HepG2 (cell line): ENCODE results near the gene APOL2. TPM values are rescaled to one million over a fixed set of nuclear protein-coding genes. Genes with fewer than 3 reads are reported as not detected.

Experiments used
- ARID5B ChIP-seq: IDR thresholded peaks from 2 replicates; pipeline ENCODE4 v1.4.0; 2020; ENCODE audit warnings: mild to moderate bottlenecking, missing genetic modification reagents
- GATAD2A ChIP-seq: IDR thresholded peaks from 2 replicates; pipeline ENCODE4 v1.6.1; 2016
- KAT8 ChIP-seq: IDR thresholded peaks from 2 replicates; pipeline ENCODE4 v1.6.1; 2016; ENCODE audit warnings: missing genetic modification reagents, missing compliant biosample characterization
- KLF16 ChIP-seq, 2 experiments: sonication (generic) in 1 of 2; formaldehyde crosslinking in 1 of 2; IDR thresholded peaks; 2 replicates each; pipeline versions ENCODE4 v1.6.1 to v1.8.0; 2016 to 2023; ENCODE audit warnings: missing genetic modification reagents in 2 of 2, missing compliant biosample characterization in 1 of 2
- MAFG ChIP-seq: sonication (generic); formaldehyde crosslinking; IDR thresholded peaks from 2 replicates; pipeline ENCODE4 v1.5.1; 2020; ENCODE audit warnings: mild to moderate bottlenecking, missing genetic modification reagents
- MIER2 ChIP-seq: IDR thresholded peaks from 2 replicates; pipeline ENCODE4 v1.6.1; 2016; ENCODE audit warnings: missing biosample characterization, missing genetic modification reagents
- MTA1 ChIP-seq: sonication (generic); formaldehyde crosslinking; IDR thresholded peaks from 2 replicates; pipeline ENCODE4 v1.4.0; 2020; ENCODE audit warnings: missing genetic modification reagents, mild to moderate bottlenecking, borderline replicate concordance
- MXI1 ChIP-seq: IDR thresholded peaks from 3 replicates; pipeline ENCODE4 v1.6.1; 2012; ENCODE audit warnings: low read depth, low read length, inconsistent platforms, borderline replicate concordance
- NFIC ChIP-seq: IDR thresholded peaks from 2 replicates; pipeline ENCODE4 v1.6.1; 2012; ENCODE audit warnings: mild to moderate bottlenecking, low read length, inconsistent platforms
- RARA ChIP-seq: IDR thresholded peaks from 2 replicates; pipeline ENCODE4 v1.6.1; 2016; ENCODE audit warnings: missing genetic modification reagents, missing compliant biosample characterization
- YEATS4 ChIP-seq: sonication (generic); formaldehyde crosslinking; IDR thresholded peaks from 2 replicates; pipeline ENCODE4 v1.4.0; 2020; ENCODE audit warnings: missing genetic modification reagents, borderline replicate concordance
- ZBTB10 ChIP-seq: sonication (generic); formaldehyde crosslinking; IDR thresholded peaks from 2 replicates; pipeline ENCODE4 v1.4.0; 2020; ENCODE audit warnings: missing genetic modification reagents, borderline replicate concordance
- ZC3H13 ChIP-seq: sonication (generic); formaldehyde crosslinking; IDR thresholded peaks from 2 replicates; pipeline ENCODE4 v1.8.1; 2023; ENCODE audit warnings: mild to moderate bottlenecking, missing genetic modification reagents, moderate library complexity
- ZGPAT ChIP-seq: IDR thresholded peaks from 2 replicates; pipeline ENCODE4 v1.6.1; 2016; ENCODE audit warnings: mild to moderate bottlenecking
- ZNF143 ChIP-seq: sonication (generic); formaldehyde crosslinking; IDR thresholded peaks from 2 replicates; pipeline ENCODE4 v1.4.0; 2020; ENCODE audit warnings: missing genetic modification reagents
- ZNF296 ChIP-seq: sonication (generic); formaldehyde crosslinking; conservative IDR thresholded peaks from 2 replicates; pipeline ENCODE4 v1.5.0; 2020; ENCODE audit warnings: mild to moderate bottlenecking, missing genetic modification reagents
- ZNF563 ChIP-seq: sonication (generic); formaldehyde crosslinking; IDR thresholded peaks from 2 replicates; pipeline ENCODE4 v1.8.0; 2022; ENCODE audit warnings: mild to moderate bottlenecking, moderate library complexity, missing genetic modification reagents
- ZNF766 ChIP-seq: sonication (generic); formaldehyde crosslinking; IDR thresholded peaks from 2 replicates; pipeline ENCODE4 v1.5.0; 2020; ENCODE audit warnings: missing genetic modification reagents, borderline replicate concordance
- ZNF772 ChIP-seq: sonication (generic); formaldehyde crosslinking; IDR thresholded peaks from 2 replicates; pipeline ENCODE4 v1.5.0; 2020; ENCODE audit warnings: mild to moderate bottlenecking, missing genetic modification reagents
- ZNF776 ChIP-seq: sonication (generic); formaldehyde crosslinking; IDR thresholded peaks from 2 replicates; pipeline ENCODE4 v1.4.0; 2020; ENCODE audit warnings: mild to moderate bottlenecking, missing genetic modification reagents
- ZSCAN22 ChIP-seq: sonication (generic); formaldehyde crosslinking; IDR thresholded peaks from 2 replicates; pipeline ENCODE4 v1.4.0; 2020; ENCODE audit warnings: mild to moderate bottlenecking, missing genetic modification reagents
- polyA plus RNA-seq, 8 experiments: library from polyadenylated mRNA; depleted of rRNA in 3 of 8; stranded (reverse) in 7 of 8; unstranded in 1 of 8; fragments of >200 nt; fragmentation: Illumina TruSeq in 4 of 8; extraction: Trizol in 4 of 8; gene quantifications; 2 replicates each; pipeline versions ENCODE4 v1.2.1 to v1.2.3, GENCODE V29; 2011 to 2016; ENCODE audit warnings: low read depth in 4 of 8, missing spikeins in 1 of 8, mixed read lengths in 1 of 8; ENCODE audit not compliant: insufficient read depth in 1 of 8
- total RNA-seq, 5 experiments: library from RNA; depleted of rRNA; stranded (reverse); fragments of >200 nt; fragmentation: Illumina TruSeq; extraction: Trizol; gene quantifications; 2 replicates each; pipeline ENCODE4 v1.2.3, GENCODE V29; 2016; ENCODE audit warnings: low read depth in 1 of 5

APOL2 gene
- total and polyA plus RNA-seq, 2 of the 13 experiments (the other 11 are each of a cell fraction or from before 2014, with no cell fraction given) = 28.7 to 51.2 TPM

- TF ChIP-seq MTA1 (CRISPR knock-in tag) (peak; percentile 57; the same call in 1 of the 2 replicates), NFIC (no peak; the same call in 1 of the 2 replicates), MXI1 (peak; percentile 97; the same call in 2 of the 3 replicates), ZC3H13 (CRISPR knock-in tag) (no peak), ZNF296 (CRISPR knock-in tag) (no peak), ZNF776 (CRISPR knock-in tag) (peak; percentile 50; the same call in 1 of the 2 replicates), ZBTB10 (no peak), YEATS4 (0 out of 2 replicates have a peak, but pooled peaks have one; percentile 24), ZGPAT (CRISPR knock-in tag) (peak; percentile 68), ZNF772 (CRISPR knock-in tag) (peak; percentile 75; the same call in 1 of the 2 replicates), ZNF143 (CRISPR knock-in tag) (peak; percentile 83), GATAD2A (peak; percentile 82), MIER2 (CRISPR knock-in tag) (peak; percentile 53; the same call in 1 of the 2 replicates), MAFG (no peak), ARID5B (CRISPR knock-in tag) (peak; percentile 75), ZSCAN22 (CRISPR knock-in tag) (no peak), RARA (peak; percentile 67), KAT8 (CRISPR knock-in tag) (peak; percentile 89), KLF16 (CRISPR knock-in tag; IDR thresholded peaks at IDR 0.05) (peak in 1 of 2 experiments; percentile 57; a peak in 1 of 4 replicates), ZNF766 (CRISPR knock-in tag) (peak; percentile 89), ZNF563 (CRISPR knock-in tag) (peak; percentile 32; the same call in 1 of the 2 replicates)
Measured at GRCh38 chr22:36239401-36240171, at the start of gene APOL2 (continued).
